H9 (cell line): ENCODE results near the gene HMX1. TPM values are rescaled to one million over a fixed set of nuclear protein-coding genes. Genes with fewer than 3 reads are reported as not detected.

Experiments used
- DNase-seq: peaks from one replicate; pipeline ENCODE4 v3.0.0-alpha.2; 2017
- H2AFZ ChIP-seq: one replicate; pipeline ENCODE4 v1.6.1; 2013; ENCODE audit warnings: mild to moderate bottlenecking, low read length, control low read depth, moderate library complexity
- H2AK5ac ChIP-seq: 2 replicates; pipeline ENCODE4 v1.6.1; 2013; ENCODE audit warnings: low read length, control low read depth, mixed read lengths; ENCODE audit not compliant: insufficient read length
- H2BK120ac ChIP-seq: one replicate; pipeline ENCODE4 v1.6.1; 2013; ENCODE audit warnings: low read depth, mild to moderate bottlenecking, low read length, control low read depth, inconsistent platforms; ENCODE audit not compliant: poor library complexity, severe bottlenecking
- H2BK12ac ChIP-seq: 2 replicates; pipeline ENCODE4 v1.6.1; 2013; ENCODE audit warnings: low read length, control low read depth, mixed read lengths, low read depth; ENCODE audit not compliant: insufficient read length
- H2BK15ac ChIP-seq: 2 replicates; pipeline ENCODE4 v1.6.1; 2013; ENCODE audit warnings: low read depth, low read length, control low read depth
- H2BK20ac ChIP-seq: one replicate; pipeline ENCODE4 v1.6.1; 2013; ENCODE audit warnings: low read depth, mild to moderate bottlenecking, low read length, control low read depth, inconsistent platforms; ENCODE audit not compliant: poor library complexity, severe bottlenecking
- H2BK5ac ChIP-seq: 2 replicates; pipeline ENCODE4 v1.6.1; 2013; ENCODE audit warnings: low read length, control low read depth, mixed read lengths; ENCODE audit not compliant: insufficient read length
- H3K14ac ChIP-seq: 2 replicates; pipeline ENCODE4 v1.6.1; 2013; ENCODE audit warnings: low read length, control low read depth; ENCODE audit not compliant: insufficient read depth
- H3K18ac ChIP-seq: 2 replicates; pipeline ENCODE4 v1.6.1; 2013; ENCODE audit warnings: low read depth, mild to moderate bottlenecking, mixed read lengths, low read length, control low read depth; ENCODE audit not compliant: insufficient read length
- H3K23ac ChIP-seq: 2 replicates; pipeline ENCODE4 v1.6.1; 2013; ENCODE audit warnings: low read length, control low read depth, mixed read lengths, low read depth; ENCODE audit not compliant: insufficient read length
- H3K23me2 ChIP-seq: 2 replicates; pipeline ENCODE4 v1.6.1; 2013; ENCODE audit warnings: low read depth, mild to moderate bottlenecking, mixed read lengths, low read length, control low read depth; ENCODE audit not compliant: insufficient read length, poor library complexity, severe bottlenecking
- H3K27ac ChIP-seq: 2 replicates; pipeline ENCODE4 v1.5.1; 2013; ENCODE audit warnings: low read length, control low read depth, mixed read lengths, low read depth; ENCODE audit not compliant: insufficient read length
- H3K27me3 ChIP-seq: 2 replicates; pipeline ENCODE4 v1.6.1; 2013; ENCODE audit warnings: low read length, control low read depth, inconsistent platforms; ENCODE audit not compliant: insufficient read depth
- H3K4ac ChIP-seq: 2 replicates; pipeline ENCODE4 v1.6.1; 2013; ENCODE audit warnings: low read depth, mild to moderate bottlenecking, control low read depth, inconsistent platforms, low read length, moderate library complexity
- H3K4me1 ChIP-seq: 2 replicates; pipeline ENCODE4 v1.6.1; 2013; ENCODE audit warnings: low read length, control low read depth, inconsistent platforms; ENCODE audit not compliant: insufficient read depth
- H3K4me2 ChIP-seq: 2 replicates; pipeline ENCODE4 v1.6.1; 2013; ENCODE audit warnings: low read length, control low read depth, mixed read lengths; ENCODE audit not compliant: insufficient read length, insufficient read depth
- H3K56ac ChIP-seq: 2 replicates; pipeline ENCODE4 v1.6.1; 2013; ENCODE audit warnings: low read depth, mild to moderate bottlenecking, mixed read lengths, low read length, control low read depth; ENCODE audit not compliant: insufficient read length
- H3K79me1 ChIP-seq: 2 replicates; pipeline ENCODE4 v1.6.1; 2013; ENCODE audit warnings: low read depth, mild to moderate bottlenecking, moderate library complexity, low read length, control low read depth, inconsistent platforms; ENCODE audit not compliant: insufficient read depth, poor library complexity, severe bottlenecking
- H3K79me2 ChIP-seq: 2 replicates; pipeline ENCODE4 v1.6.1; 2013; ENCODE audit warnings: low read length, control low read depth, inconsistent platforms; ENCODE audit not compliant: insufficient read depth
- H3K9ac ChIP-seq: 2 replicates; pipeline ENCODE4 v1.6.1; 2013; ENCODE audit warnings: low read length, control low read depth, mixed read lengths; ENCODE audit not compliant: insufficient read length; ENCODE audit errors: extremely low read depth
- H3K9me3 ChIP-seq: one replicate; pipeline ENCODE4 v1.6.1; 2013; ENCODE audit warnings: low read depth, low read length, inconsistent platforms; ENCODE audit not compliant: control insufficient read depth
- H3T11ph ChIP-seq: one replicate; pipeline ENCODE4 v1.6.1; 2013; ENCODE audit warnings: mild to moderate bottlenecking, low read length, control low read depth, inconsistent platforms
- H4K20me1 ChIP-seq: one replicate; pipeline ENCODE4 v1.6.1; 2013; ENCODE audit not compliant: control insufficient read depth, insufficient read length, insufficient read depth
- H4K5ac ChIP-seq: 2 replicates; pipeline ENCODE4 v1.6.1; 2013; ENCODE audit warnings: low read depth, mild to moderate bottlenecking, mixed read lengths, low read length, control low read depth; ENCODE audit not compliant: insufficient read length
- H4K8ac ChIP-seq: replicated peaks from 2 replicates; pipeline ENCODE4 v1.6.1; 2013; ENCODE audit warnings: low read length, control low read depth, mixed read lengths, low read depth; ENCODE audit not compliant: insufficient read length
- H4K91ac ChIP-seq: 2 replicates; pipeline ENCODE4 v1.6.1; 2013; ENCODE audit warnings: low read depth, mild to moderate bottlenecking, moderate library complexity, mixed read lengths, low read length, control low read depth; ENCODE audit not compliant: insufficient read length
- H3K27ac Mint-ChIP-seq, 3 experiments: 2 replicates in 2 of 3; 3 replicates in 1 of 3; pipeline ENCODE4 v1.8.0; 2020 to 2021; ENCODE audit warnings: mixed read lengths in 3 of 3, mild to moderate bottlenecking in 1 of 3, moderate library complexity in 1 of 3
- H3K27me3 Mint-ChIP-seq: 2 replicates; pipeline ENCODE4 v1.8.0; 2021; ENCODE audit warnings: low read depth, mild to moderate bottlenecking, moderate library complexity, mixed read lengths
- H3K36me3 Mint-ChIP-seq, 3 experiments: 2 replicates in 2 of 3; 3 replicates in 1 of 3; pipeline ENCODE4 v1.8.0; 2020 to 2021; ENCODE audit warnings: low read depth in 3 of 3, mixed read lengths in 3 of 3; ENCODE audit not compliant: insufficient read depth in 1 of 3
- H3K4me1 Mint-ChIP-seq, 2 experiments: 2 replicates each; pipeline ENCODE4 v1.8.0; 2020; ENCODE audit warnings: mixed read lengths in 2 of 2
- H3K4me3 Mint-ChIP-seq, 2 experiments: 2 replicates in 1 of 2; 3 replicates in 1 of 2; pipeline ENCODE4 v1.8.0; 2020 to 2021; ENCODE audit warnings: mild to moderate bottlenecking in 2 of 2, mixed read lengths in 2 of 2, moderate library complexity in 1 of 2
- H3K9me3 Mint-ChIP-seq, 2 experiments: 2 replicates in 1 of 2; 3 replicates in 1 of 2; pipeline ENCODE4 v1.8.0; 2020; ENCODE audit warnings: mild to moderate bottlenecking in 2 of 2, mixed read lengths in 2 of 2, moderate library complexity in 1 of 2
- WGBS: extraction: QIAGEN DNeasy Blood & Tissue Kit; methylation state at CpG from one replicate; pipeline ENCODE4 v1.1.7; 2013; ENCODE audit warnings: missing lambda C conversion rate, low lambda C conversion rate, mixed read lengths; ENCODE audit not compliant: insufficient read length; ENCODE audit errors: extremely low coverage; 5-methylcytosine and 5-hydroxymethylcytosine counted together
- total RNA-seq: library from RNA; stranded (reverse); gene quantifications from 2 replicates; pipeline ENCODE4 v1.2.1, GENCODE V29; 2021
- TF ChIP-seq, protein P1 (sequence below): fragments of 200-600 bp; sonication (generic); conservative IDR thresholded peaks from 3 replicates; pipeline ENCODE4 v1.8.0; 2021; ENCODE audit warnings: antibody characterized with exemption, mild to moderate bottlenecking

HMX1 gene
- total RNA-seq, 1 experiment from 2014 or later, result 0.26 TPM

DNA sequence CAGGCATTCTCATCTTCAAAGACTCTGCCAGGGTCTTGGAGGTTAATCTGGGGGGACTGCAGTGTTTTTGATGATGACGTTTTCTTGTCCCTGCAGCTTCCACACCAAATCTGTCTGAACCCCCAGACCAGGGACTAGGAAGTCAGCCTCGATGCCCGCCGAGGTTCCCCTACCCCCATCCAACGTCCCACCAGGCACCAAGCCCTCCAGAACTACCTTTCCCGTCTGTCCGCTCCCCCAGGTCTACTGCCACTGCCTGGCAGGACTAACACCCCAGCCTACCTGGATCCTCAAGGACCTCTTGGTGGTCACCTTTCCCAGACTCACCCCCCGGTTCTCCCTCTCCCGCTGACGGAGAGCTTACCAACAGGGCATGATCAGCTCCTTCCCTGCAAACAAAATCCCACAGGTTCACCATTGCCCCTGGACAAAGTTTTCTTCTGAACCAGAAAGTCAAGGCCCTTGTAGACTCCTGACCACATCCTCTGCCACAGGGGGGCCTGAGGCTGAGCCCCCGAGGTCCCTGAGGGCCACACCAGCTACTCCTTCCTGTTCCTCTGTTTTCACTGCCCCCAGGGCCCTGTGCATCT is 40.9 kb downstream of the HMX1 start:
- H3K9me3 ChIP-seq, result no peaks in the 10 kb centered on the region

More for the DNA sequence above, 40.9 kb downstream of the HMX1 start:
- no peaks in the 10 kb centered on the region for H4K20me1 ChIP-seq
- H3K18ac ChIP-seq, result no peak overlapping the region
- no peak overlapping the region for H2BK20ac ChIP-seq
- H2BK120ac ChIP-seq, result no peak overlapping the region
- no peak overlapping the region for H2BK15ac ChIP-seq
- Mint-ChIP-seq H3K27me3 (peaks cover 36% of the 10 kb centered on the region), H3K27ac (no peak overlapping the region), H3K36me3 (no peaks in the 10 kb centered on the region; a peak in 1 of 7 replicates), H3K9me3 (peaks cover 0 to 13% of the 10 kb centered on the region in 2 experiments; a peak in 4 of 5 replicates), H3K4me1 (peaks cover 0 to 17% of the 10 kb centered on the region in 2 experiments; a peak in 2 of 4 replicates), H3K4me3 (no peak overlapping the region)
- H3K79me2 ChIP-seq, result no peaks in the 10 kb centered on the region
- no peak overlapping the region for H3T11ph ChIP-seq
- H3K56ac ChIP-seq, result no peak overlapping the region
- H4K8ac ChIP-seq, result no peak overlapping the region
- H2BK12ac ChIP-seq, result no peak overlapping the region
- H3K27me3 ChIP-seq, result no peaks in the 10 kb centered on the region
- H3K23me2 ChIP-seq, result no peaks in the 10 kb centered on the region
- WGBS, result no CpG with 5 or more reads among the region's 11 CpGs
- H3K4ac ChIP-seq, result no peak overlapping the region
- H3K9ac ChIP-seq, result no peak overlapping the region
- no peak overlapping the region for H4K91ac ChIP-seq
- TF ChIP-seq, protein P1, sequence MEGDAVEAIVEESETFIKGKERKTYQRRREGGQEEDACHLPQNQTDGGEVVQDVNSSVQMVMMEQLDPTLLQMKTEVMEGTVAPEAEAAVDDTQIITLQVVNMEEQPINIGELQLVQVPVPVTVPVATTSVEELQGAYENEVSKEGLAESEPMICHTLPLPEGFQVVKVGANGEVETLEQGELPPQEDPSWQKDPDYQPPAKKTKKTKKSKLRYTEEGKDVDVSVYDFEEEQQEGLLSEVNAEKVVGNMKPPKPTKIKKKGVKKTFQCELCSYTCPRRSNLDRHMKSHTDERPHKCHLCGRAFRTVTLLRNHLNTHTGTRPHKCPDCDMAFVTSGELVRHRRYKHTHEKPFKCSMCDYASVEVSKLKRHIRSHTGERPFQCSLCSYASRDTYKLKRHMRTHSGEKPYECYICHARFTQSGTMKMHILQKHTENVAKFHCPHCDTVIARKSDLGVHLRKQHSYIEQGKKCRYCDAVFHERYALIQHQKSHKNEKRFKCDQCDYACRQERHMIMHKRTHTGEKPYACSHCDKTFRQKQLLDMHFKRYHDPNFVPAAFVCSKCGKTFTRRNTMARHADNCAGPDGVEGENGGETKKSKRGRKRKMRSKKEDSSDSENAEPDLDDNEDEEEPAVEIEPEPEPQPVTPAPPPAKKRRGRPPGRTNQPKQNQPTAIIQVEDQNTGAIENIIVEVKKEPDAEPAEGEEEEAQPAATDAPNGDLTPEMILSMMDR, result no peak
- H2AK5ac ChIP-seq, result no peak overlapping the region
- H4K5ac ChIP-seq, result no peak overlapping the region
- no peaks in the 10 kb centered on the region for H3K79me1 ChIP-seq
- no peak overlapping the region for H3K27ac ChIP-seq
- DNase-seq, result no peak
- no peak overlapping the region for H3K14ac ChIP-seq
- no peak overlapping the region for H2BK5ac ChIP-seq
- H2AFZ ChIP-seq, result no peak overlapping the region
- no peak overlapping the region for H3K23ac ChIP-seq
- no peaks in the 10 kb centered on the region for H3K4me1 ChIP-seq
- H3K4me2 ChIP-seq, result no peak overlapping the region
